ENCODE measurements around the gene SLC8A2.

DNA sequence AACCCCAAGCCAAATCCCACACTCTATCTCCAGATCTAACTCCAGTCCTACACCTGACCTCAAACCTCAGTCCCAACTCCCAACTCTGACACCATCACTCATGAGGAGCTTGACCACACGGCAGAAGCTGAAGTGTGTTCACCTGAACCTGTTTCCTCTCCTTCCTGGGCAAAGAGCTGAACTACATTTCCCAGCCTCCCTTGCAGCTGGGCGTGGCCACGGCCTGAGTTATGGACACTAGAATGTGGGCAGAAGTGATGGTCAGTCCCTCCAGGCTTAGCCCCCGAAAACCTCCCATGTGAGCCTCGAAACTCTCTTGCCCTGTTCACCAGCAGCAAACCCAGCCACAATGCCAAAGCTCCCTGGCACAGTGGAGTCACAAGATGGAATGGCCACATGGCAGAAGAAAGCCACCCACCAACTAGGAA lies 32.9 kb downstream of the SLC8A2 start:
- TF ChIP-seq, protein P1, sequence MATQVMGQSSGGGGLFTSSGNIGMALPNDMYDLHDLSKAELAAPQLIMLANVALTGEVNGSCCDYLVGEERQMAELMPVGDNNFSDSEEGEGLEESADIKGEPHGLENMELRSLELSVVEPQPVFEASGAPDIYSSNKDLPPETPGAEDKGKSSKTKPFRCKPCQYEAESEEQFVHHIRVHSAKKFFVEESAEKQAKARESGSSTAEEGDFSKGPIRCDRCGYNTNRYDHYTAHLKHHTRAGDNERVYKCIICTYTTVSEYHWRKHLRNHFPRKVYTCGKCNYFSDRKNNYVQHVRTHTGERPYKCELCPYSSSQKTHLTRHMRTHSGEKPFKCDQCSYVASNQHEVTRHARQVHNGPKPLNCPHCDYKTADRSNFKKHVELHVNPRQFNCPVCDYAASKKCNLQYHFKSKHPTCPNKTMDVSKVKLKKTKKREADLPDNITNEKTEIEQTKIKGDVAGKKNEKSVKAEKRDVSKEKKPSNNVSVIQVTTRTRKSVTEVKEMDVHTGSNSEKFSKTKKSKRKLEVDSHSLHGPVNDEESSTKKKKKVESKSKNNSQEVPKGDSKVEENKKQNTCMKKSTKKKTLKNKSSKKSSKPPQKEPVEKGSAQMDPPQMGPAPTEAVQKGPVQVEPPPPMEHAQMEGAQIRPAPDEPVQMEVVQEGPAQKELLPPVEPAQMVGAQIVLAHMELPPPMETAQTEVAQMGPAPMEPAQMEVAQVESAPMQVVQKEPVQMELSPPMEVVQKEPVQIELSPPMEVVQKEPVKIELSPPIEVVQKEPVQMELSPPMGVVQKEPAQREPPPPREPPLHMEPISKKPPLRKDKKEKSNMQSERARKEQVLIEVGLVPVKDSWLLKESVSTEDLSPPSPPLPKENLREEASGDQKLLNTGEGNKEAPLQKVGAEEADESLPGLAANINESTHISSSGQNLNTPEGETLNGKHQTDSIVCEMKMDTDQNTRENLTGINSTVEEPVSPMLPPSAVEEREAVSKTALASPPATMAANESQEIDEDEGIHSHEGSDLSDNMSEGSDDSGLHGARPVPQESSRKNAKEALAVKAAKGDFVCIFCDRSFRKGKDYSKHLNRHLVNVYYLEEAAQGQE (IDR thresholded peaks at IDR 0.05; ENCODE audit: insufficient read depth in 1 of 2, low read depth in 2 of 2, low read length in 2 of 2), result peak in 1 of 2 experiments; percentile 54; a peak in 2 of 4 replicates
- TF ChIP-seq SIN3A (IDR thresholded peaks at IDR 0.05; ENCODE audit: borderline replicate concordance, insufficient read depth, low read length), result no peak
